Measurements from ENCODE around the gene IQGAP1. TPM values are rescaled to one million over a fixed set of nuclear protein-coding genes. Genes with fewer than 3 reads are reported as not detected.

IQGAP1 gene
- total and polyA plus RNA-seq, 2 of the 13 experiments (the other 11 are each of a cell fraction or from before 2014, with no cell fraction given): 29.5 to 37.9 TPM

- BruUV-seq (replicated peaks): no TSS peak
- H3K4me2 ChIP-seq (ENCODE audit: low read depth, low read length): 0 out of 2 replicates have a peak overlapping the region, but pooled peaks have one; percentile 9
- no peaks in the 10 kb centered on the region for H3K79me2 ChIP-seq (ENCODE audit: insufficient read depth, low read length)
- no peak for DNase-seq (ENCODE audit: low spot score)
- FAIRE-seq: no peak
- 89% methylated on average over 1 of the region's 1 CpG for WGBS (ENCODE audit: low lambda C conversion rate)
- ChIA-PET POLR2A (no interaction called here), CTCF (ENCODE audit: low intra/inter-chr PET ratio, low total read pairs) (interaction anchor here (1.2 to 3.4 kb wide), 4 partner anchors 121 to 166 kb away, joined by 4 to 55 read pairs (median 10); no protein-coding TSS in a partner anchor)
- no peaks in the 10 kb centered on the region for H3K27me3 ChIP-seq (ENCODE audit: control insufficient read depth in 1 of 2, insufficient read depth in 2 of 2, low read length in 2 of 2)
- TF ChIP-seq ZNF710 (CRISPR knock-in tag; IDR thresholded peaks at IDR 0.05; ENCODE audit: borderline replicate concordance) (no peak), NCOR1 (IDR thresholded peaks at IDR 0.05; ENCODE audit: borderline replicate concordance, low read length) (0 out of 2 replicates have a peak, but pooled peaks have one; percentile 10)
- H3K27ac ChIP-seq (ENCODE audit: extremely low read length, insufficient read depth, low read length): peak overlapping the region; percentile 27
- H3K9me3 ChIP-seq (ENCODE audit: low read length): no peaks in the 10 kb centered on the region
- H2AFZ ChIP-seq (ENCODE audit: low read length): no peak overlapping the region
- H3K36me3 ChIP-seq (replicated peaks in 1 of 2; ENCODE audit: control insufficient read depth in 1 of 2, insufficient read depth in 2 of 2, low read length in 2 of 2): peaks cover 6 to 39% of the 10 kb centered on the region in 2 experiments; a peak in 3 of 5 replicates
- ATAC-seq: no peak
- in situ Hi-C loops (cut with HindIII; ENCODE audit: extremely low pct_ligation_motif_present, low pct_unique_long_range_greater_than_20kb) (loop anchor here (5.0 to 10.0 kb wide), 2 partner anchors 118 to 161 kb away; no protein-coding TSS in a partner anchor), intact Hi-C loops (cut with micrococcal nuclease; ENCODE audit: unreplicated experiment) (no loop called here)
- no peak overlapping the region for H3K9ac ChIP-seq (ENCODE audit: insufficient read depth, low read depth, low read length)
- H4K20me1 ChIP-seq (ENCODE audit: insufficient read depth, low read length): no peaks in the 10 kb centered on the region
- no peak overlapping the region; a peak in 1 of 6 replicates for H3K4me3 ChIP-seq (replicated peaks in 1 of 3; ENCODE audit: insufficient read depth in 1 of 3, low read depth in 2 of 3, low read length in 3 of 3)
- H3K4me1 ChIP-seq (ENCODE audit: insufficient read depth, low read length): peaks cover 32% of the 10 kb centered on the region
Measured at GRCh38 chr15:90483012-90483307, 94.9 kb downstream of the IQGAP1 start.

- intact Hi-C loops (cut with micrococcal nuclease; ENCODE audit: unreplicated experiment): no loop called here
- H3K9me3 ChIP-seq (ENCODE audit: low read length): no peaks in the 10 kb centered on the region
- no peaks in the 10 kb centered on the region for H3K27me3 ChIP-seq (ENCODE audit: control insufficient read depth in 1 of 2, insufficient read depth in 2 of 2, low read length in 2 of 2)
- ChIA-PET CTCF (ENCODE audit: low intra/inter-chr PET ratio, low total read pairs) (interaction anchor here (2.6 to 3.4 kb wide), 2 partner anchors 122 to 164 kb away, joined by 12 to 55 read pairs; no protein-coding TSS in a partner anchor), POLR2A (no interaction called here)
- H3K4me3 ChIP-seq (replicated peaks in 1 of 3; ENCODE audit: insufficient read depth in 1 of 3, low read depth in 2 of 3, low read length in 3 of 3): no peak overlapping the region
- DNase-seq (ENCODE audit: low spot score): no peak
- no peaks in the 10 kb centered on the region for H4K20me1 ChIP-seq (ENCODE audit: insufficient read depth, low read length)
- WGBS (ENCODE audit: low lambda C conversion rate): 99% methylated on average over 2 of the region's 2 CpGs
- peaks cover 6 to 42% of the 10 kb centered on the region in 2 experiments; a peak in 3 of 5 replicates for H3K36me3 ChIP-seq (replicated peaks in 1 of 2; ENCODE audit: control insufficient read depth in 1 of 2, insufficient read depth in 2 of 2, low read length in 2 of 2)
- TF ChIP-seq MAFF (IDR thresholded peaks at IDR 0.05; ENCODE audit: low read depth, low read length): peak; percentile 82
- no peak for TF ChIP-seq RCOR2 (CRISPR knock-in tag; IDR thresholded peaks at IDR 0.05)
- TF ChIP-seq ZNF136 (CRISPR knock-in tag; IDR thresholded peaks at IDR 0.05; ENCODE audit: low read depth): no peak
- peak; percentile 80 to 84 for TF ChIP-seq MAFK (conservative IDR thresholded peaks at IDR 0.05 in 1 of 2, IDR thresholded peaks at IDR 0.05 in 1 of 2; ENCODE audit: low read length in 2 of 2)
- peaks cover 35% of the 10 kb centered on the region for H3K4me1 ChIP-seq (ENCODE audit: insufficient read depth, low read length)
- no peak for FAIRE-seq
- H3K9ac ChIP-seq (ENCODE audit: insufficient read depth, low read depth, low read length): no peak overlapping the region
- no peak overlapping the region for H3K4me2 ChIP-seq (ENCODE audit: low read depth, low read length)
- H3K27ac ChIP-seq (ENCODE audit: extremely low read length, insufficient read depth, low read length): no peak overlapping the region
- H3K79me2 ChIP-seq (ENCODE audit: insufficient read depth, low read length): no peaks in the 10 kb centered on the region
- no TSS peak for BruUV-seq (replicated peaks)
- H2AFZ ChIP-seq (ENCODE audit: low read length): no peak overlapping the region
- in situ Hi-C loops (cut with HindIII; ENCODE audit: extremely low pct_ligation_motif_present, low pct_unique_long_range_greater_than_20kb): loop anchor here (5.0 to 10.0 kb wide), 2 partner anchors 119 to 161 kb away; no protein-coding TSS in a partner anchor
- no peak for ATAC-seq
Measured at GRCh38 chr15:90483637-90484036, 95.6 kb downstream of the IQGAP1 start.

Measured in HepG2 (cell line).